ENCODE data around the gene TUBB4B. TPM values are rescaled to one million over a fixed set of nuclear protein-coding genes. Genes with fewer than 3 reads are reported as not detected.
"Not testable (repeated sequence)": the region's sequence is repeated elsewhere in the genome, so short reads cannot be mapped to it uniquely, and the experiment has no call there.

Gene TUBB4B
- polyA plus RNA-seq, 1 of the 3 experiments (the other 2 are of a cell fraction) = 508 TPM

DNA sequence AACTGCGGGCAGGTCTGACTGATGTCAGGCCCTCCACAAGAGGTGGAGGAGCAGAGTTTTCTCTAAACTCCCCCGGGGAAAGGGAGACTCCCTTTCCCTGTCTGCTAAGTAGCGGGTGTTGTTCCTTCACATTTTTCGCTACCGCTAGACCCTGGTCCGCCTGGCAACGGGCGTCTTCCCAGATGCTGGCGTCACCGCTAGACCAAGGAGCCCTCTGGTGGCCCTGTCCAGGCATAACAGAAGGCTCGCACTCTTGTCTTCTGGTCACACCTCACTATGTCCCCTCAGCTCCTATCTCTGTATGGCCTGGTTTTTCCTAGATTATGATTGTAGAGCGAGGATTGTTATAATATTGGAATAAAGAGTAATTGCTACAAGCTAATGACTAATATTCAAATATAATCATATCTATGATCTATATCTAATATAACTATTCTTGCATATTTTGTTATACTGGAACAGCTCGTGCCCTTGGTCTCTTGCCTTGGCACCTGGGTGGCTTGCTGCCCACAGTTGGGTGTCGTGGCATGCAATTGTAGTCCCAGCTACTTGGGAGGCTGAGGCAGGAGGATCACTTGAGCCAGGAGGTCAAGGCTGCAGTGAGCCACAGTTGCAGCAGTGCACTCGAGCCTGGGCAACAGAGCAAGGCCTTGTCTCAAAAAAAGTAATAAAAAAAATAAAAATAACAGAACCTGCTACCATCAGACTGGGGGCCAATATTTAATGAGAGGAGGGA, 21.3 kb downstream of the TUBB4B start:
- ChIA-PET POLR2A (interaction anchor here (0.8 to 1.6 kb wide), 2 partner anchors 11 to 22 kb away, joined by 3 to 8 read pairs; partner anchors contain the start of gene TUBB4B), CTCF (interaction anchor here (3.1 kb wide), 2 partner anchors 11 to 25 kb away, joined by 18 to 26 read pairs; no protein-coding TSS in a partner anchor)
- Histone ChIP-seq H3K36me3 (replicated peaks in 1 of 2; ENCODE audit: control insufficient read depth in 1 of 2, insufficient read depth in 2 of 2, low read length in 1 of 2) (peaks cover 15 to 29% of the 10 kb centered on the region in 2 experiments), H3K79me2 (ENCODE audit: insufficient read depth) (peaks cover 26% of the 10 kb centered on the region)
- not testable (repeated sequence) for H3F3A ChIP-seq (replicated peaks; ENCODE audit: insufficient read depth); H3K27ac ChIP-seq (ENCODE audit: low read depth in 2 of 2, low read length in 1 of 2); H3K4me1 ChIP-seq (ENCODE audit: control insufficient read depth in 1 of 2, insufficient read depth in 2 of 2, low read depth in 1 of 2, low read length in 1 of 2); H3K27me3 ChIP-seq (ENCODE audit: insufficient read depth); H3K9me3 ChIP-seq; H2AFZ ChIP-seq (ENCODE audit: low read depth); H3K9me2 ChIP-seq; DNase-seq; H3K9ac ChIP-seq; H3K4me2 ChIP-seq; H4K20me1 ChIP-seq (ENCODE audit: insufficient read depth); H3K4me3 ChIP-seq (ENCODE audit: low read depth in 2 of 2, low read length in 1 of 2)
- 51% methylated on average over 6 of the region's 15 CpGs for WGBS (ENCODE audit: low lambda C conversion rate)
- TF ChIP-seq RFX5 (IDR thresholded peaks at IDR 0.05; ENCODE audit: low read length) = peak; percentile 64; the same call in 1 of the 2 replicates
- TF ChIP-seq RAD21 (IDR thresholded peaks at IDR 0.05; ENCODE audit: low read length) = peak; percentile 20; the same call in 1 of the 2 replicates
- peak; percentile 49 for TF ChIP-seq CTCF (IDR thresholded peaks at IDR 0.05)
- 0 out of 2 replicates have a peak, but pooled peaks have one; percentile 4 for TF ChIP-seq SMC3 (IDR thresholded peaks at IDR 0.05; ENCODE audit: low read depth, low read length)
- TF ChIP-seq ZBTB33 (IDR thresholded peaks at IDR 0.05; ENCODE audit: borderline replicate concordance, low read depth) = 0 out of 2 replicates have a peak, but pooled peaks have one; percentile 31

DNA sequence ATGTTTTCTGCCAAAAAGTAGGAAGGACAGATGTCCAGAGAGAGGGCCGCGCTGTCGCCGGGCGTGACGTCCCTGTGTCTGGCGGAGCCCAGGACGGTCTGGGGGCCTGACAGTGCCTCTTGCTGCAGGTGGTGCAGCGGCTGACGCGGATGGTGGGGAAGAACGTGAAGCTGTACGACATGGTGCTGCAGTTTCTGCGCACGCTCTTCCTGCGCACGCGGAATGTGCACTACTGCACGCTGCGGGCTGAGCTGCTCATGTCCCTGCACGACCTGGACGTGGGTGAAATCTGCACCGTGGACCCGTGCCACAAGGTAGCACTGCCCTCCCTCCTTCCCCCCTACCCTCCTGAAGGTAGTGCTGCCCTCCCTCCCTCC, 21.8 kb downstream of the TUBB4B start:
- Histone ChIP-seq H3K9me2 (no peaks in the 10 kb centered on the region), H3K27ac (ENCODE audit: low read depth in 2 of 2, low read length in 1 of 2) (no peak overlapping the region), H4K20me1 (ENCODE audit: insufficient read depth) (no peaks in the 10 kb centered on the region), H3K4me1 (ENCODE audit: control insufficient read depth in 1 of 2, insufficient read depth in 2 of 2, low read depth in 1 of 2, low read length in 1 of 2) (no peaks in the 10 kb centered on the region), H3K79me2 (ENCODE audit: insufficient read depth) (peaks cover 22% of the 10 kb centered on the region), H3K9ac (no peak overlapping the region), H3K4me3 (ENCODE audit: low read depth in 2 of 2, low read length in 1 of 2) (no peak overlapping the region), H3K4me2 (no peak overlapping the region), H3F3A (replicated peaks; ENCODE audit: insufficient read depth) (peaks cover 3% of the 10 kb centered on the region), H3K9me3 (no peaks in the 10 kb centered on the region), H3K27me3 (ENCODE audit: insufficient read depth) (no peaks in the 10 kb centered on the region), H3K36me3 (replicated peaks in 1 of 2; ENCODE audit: control insufficient read depth in 1 of 2, insufficient read depth in 2 of 2, low read length in 1 of 2) (peaks cover 19 to 32% of the 10 kb centered on the region in 2 experiments), H2AFZ (ENCODE audit: low read depth) (no peak overlapping the region)
- TF ChIP-seq RXRA (IDR thresholded peaks at IDR 0.05; ENCODE audit: borderline replicate concordance, low read depth) = no peak
- WGBS (ENCODE audit: low lambda C conversion rate) = 93% methylated on average over 24 of the region's 24 CpGs
- CTCF ChIA-PET = interaction anchor here (0.8 to 3.1 kb wide), 3 partner anchors 11 to 25 kb away, joined by 3 to 26 read pairs (median 18); partner anchors contain the start of gene TUBB4B
- DNase-seq = no peak
- POLR2A ChIA-PET = interaction anchor here (1.6 kb wide), 1 partner anchor 10 kb away, joined by 8 read pairs; no protein-coding TSS in a partner anchor

Data from SK-N-SH (cell line).